Fibroblast of pulmonary artery (primary cell): ENCODE results near the gene S100A1.
"Not testable (repeated sequence)": the region's sequence is repeated elsewhere in the genome, so short reads cannot be mapped to it uniquely, and the experiment has no call there.

Experiments
- DNase-seq: peaks from one replicate; pipeline ENCODE4 v3.0.0-alpha.2; 2010; ENCODE audit warnings: low read depth
- H3K4me3 ChIP-seq: replicated peaks from 2 replicates; pipeline ENCODE4 v1.5.1; 2011; ENCODE audit warnings: low read depth, mild to moderate bottlenecking, control low read depth, low read length, moderate library complexity
- TF ChIP-seq, protein P1 (sequence below): IDR thresholded peaks from 2 replicates; pipeline ENCODE4 v1.5.1; 2011; ENCODE audit warnings: mild to moderate bottlenecking, control low read depth, low read length, inconsistent platforms; ENCODE audit errors: missing control alignments

S100A1 gene

DNA sequence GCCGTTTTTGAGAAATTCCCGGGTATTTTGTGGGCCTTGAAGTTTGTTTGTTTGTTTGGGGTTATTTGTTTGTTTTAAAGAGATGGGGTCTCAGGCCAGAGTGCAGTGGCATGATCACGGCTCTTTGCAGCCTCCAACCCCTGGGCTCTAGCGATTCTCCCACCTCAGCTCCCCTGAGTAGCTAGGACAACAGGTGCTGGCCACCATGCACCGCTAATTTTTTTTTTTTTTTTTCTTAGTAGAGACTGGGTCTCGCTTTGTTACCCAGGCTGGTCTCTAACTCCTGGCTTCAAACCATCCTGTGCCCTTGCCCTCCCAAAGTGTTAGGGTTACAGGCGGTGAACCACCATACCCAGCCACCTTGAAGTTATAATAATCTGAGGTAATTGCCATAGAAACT is 7.6 kb downstream of the S100A1 start:
- H3K4me3 ChIP-seq, result peak overlapping the region; percentile 100
- TF ChIP-seq, protein P1, sequence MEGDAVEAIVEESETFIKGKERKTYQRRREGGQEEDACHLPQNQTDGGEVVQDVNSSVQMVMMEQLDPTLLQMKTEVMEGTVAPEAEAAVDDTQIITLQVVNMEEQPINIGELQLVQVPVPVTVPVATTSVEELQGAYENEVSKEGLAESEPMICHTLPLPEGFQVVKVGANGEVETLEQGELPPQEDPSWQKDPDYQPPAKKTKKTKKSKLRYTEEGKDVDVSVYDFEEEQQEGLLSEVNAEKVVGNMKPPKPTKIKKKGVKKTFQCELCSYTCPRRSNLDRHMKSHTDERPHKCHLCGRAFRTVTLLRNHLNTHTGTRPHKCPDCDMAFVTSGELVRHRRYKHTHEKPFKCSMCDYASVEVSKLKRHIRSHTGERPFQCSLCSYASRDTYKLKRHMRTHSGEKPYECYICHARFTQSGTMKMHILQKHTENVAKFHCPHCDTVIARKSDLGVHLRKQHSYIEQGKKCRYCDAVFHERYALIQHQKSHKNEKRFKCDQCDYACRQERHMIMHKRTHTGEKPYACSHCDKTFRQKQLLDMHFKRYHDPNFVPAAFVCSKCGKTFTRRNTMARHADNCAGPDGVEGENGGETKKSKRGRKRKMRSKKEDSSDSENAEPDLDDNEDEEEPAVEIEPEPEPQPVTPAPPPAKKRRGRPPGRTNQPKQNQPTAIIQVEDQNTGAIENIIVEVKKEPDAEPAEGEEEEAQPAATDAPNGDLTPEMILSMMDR, result no peak
- DNase-seq, result no peak

DNA sequence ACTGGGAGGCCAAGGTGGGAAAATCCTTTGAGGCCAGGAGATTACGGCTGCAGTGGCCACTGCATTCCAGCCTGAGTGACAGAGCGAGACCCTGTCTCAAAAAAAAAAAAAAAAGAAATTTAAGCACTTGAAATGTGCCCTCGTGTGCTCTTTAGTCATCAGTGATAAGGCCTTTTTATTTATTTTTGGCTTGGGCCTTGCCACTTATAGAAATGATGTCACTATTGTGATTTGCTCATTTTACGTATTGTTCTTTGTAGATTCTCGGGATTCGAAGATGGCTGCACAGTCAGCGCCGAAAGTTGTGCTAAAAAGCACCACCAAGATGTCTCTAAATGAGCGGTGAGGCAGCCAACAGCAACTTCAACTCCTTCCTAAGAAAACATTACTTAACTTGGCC is 8.1 kb downstream of the S100A1 start:
- TF ChIP-seq, protein P1, result no peak
- H3K4me3 ChIP-seq, result no peak overlapping the region
- no peak for DNase-seq

DNA sequence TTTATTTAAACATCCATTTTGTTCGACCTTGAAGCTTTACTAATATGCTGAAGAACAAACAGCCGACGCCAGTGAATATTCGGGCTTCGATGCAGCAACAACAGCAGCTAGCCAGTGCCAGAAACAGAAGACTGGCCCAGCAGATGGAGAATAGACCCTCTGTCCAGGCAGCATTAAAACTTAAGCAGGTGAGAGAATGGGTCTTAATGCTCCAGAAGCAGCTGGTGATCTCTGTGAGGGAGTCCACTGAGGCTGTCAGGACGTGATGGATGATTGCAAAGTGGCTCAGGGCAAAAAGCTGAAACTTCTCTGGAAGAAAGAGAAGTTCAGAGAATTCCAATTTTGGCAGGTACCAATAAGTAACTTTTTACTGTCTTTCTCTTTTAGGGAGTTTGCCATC is 10.0 kb downstream of the S100A1 start:
- DNase-seq, result no peak
- TF ChIP-seq, protein P1, result no peak
- no peak overlapping the region for H3K4me3 ChIP-seq

DNA sequence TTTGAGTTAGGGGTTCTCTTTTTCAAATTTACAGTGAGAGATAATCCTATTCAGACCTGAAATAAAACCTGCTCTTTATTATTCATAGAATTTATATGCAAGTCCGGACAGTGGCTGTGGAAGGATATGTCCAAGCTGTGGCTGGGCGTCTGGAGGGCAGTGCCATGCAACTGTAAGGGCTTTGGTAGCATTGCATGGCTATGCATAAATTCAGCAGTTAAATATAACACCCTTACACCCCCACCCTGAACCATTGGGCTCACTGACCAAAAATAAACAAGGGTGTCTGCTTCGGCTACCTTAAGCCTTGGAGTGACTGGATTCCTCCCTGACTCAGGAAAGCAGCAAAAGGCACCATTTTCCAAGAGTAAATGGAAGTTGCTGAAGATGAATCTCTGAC is 11.0 kb downstream of the S100A1 start:
- TF ChIP-seq, protein P1, result no peak
- no peak for DNase-seq
- no peak overlapping the region for H3K4me3 ChIP-seq

DNA sequence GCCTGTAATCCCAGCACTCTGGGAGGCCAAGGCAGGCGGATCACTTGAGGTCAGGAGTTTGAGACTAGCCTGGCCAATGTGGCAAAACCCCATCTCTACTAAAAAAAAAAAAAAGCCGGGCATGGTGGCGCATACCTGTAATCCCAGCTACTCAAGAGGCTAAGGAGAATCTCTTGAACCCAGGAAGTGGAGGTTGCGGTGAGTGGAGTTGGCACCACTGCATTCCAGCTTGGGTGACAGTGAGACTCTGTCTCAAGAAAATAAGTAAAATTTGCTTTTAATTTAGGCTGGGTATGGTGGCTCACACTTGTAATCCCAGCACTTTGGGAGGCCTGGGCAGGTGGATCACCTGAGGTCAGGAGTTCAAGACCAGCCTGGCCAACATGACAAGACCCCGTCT is 12.0 kb downstream of the S100A1 start:
- not testable (repeated sequence) for H3K4me3 ChIP-seq, DNase-seq

DNA sequence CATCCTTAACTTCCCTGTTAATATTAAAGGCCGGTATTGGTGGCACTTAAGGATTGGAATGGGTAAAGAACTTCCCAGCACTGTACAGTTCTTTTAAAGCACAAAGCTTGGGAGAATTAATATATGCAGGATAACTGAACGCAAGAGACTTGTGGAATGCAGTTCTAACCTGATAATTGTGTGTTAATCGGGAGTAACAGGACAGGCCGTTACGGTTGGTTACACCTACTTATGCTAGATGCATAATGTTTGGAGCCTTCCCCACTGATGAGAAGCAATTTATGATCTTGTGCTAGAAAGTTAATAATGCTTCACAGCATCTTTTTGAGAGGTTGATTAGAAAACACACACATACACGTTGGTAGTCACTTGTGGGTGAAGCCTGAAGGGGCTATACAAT is 12.6 kb downstream of the S100A1 start:
- no peak for DNase-seq
- TF ChIP-seq, protein P1, result no peak
- no peak overlapping the region for H3K4me3 ChIP-seq

DNA sequence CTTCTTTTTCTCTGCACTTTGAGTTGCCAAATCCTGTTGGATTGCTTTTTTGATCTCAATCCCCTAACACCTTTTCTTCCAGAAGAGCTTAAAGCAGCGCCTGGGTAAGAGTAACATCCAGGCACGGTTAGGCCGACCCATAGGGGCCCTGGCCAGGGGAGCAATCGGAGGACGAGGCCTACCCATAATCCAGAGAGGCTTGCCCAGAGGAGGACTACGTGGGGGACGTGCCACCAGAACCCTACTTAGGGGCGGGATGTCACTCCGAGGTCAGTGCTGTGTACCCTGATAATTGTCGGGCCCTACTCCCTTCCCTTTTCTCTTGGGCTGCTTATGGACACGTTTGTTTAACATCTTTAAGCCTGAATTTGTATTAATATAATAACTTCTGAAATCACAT is 13.9 kb downstream of the S100A1 start:
- TF ChIP-seq, protein P1, result no peak
- no peak overlapping the region for H3K4me3 ChIP-seq
- no peak for DNase-seq

DNA sequence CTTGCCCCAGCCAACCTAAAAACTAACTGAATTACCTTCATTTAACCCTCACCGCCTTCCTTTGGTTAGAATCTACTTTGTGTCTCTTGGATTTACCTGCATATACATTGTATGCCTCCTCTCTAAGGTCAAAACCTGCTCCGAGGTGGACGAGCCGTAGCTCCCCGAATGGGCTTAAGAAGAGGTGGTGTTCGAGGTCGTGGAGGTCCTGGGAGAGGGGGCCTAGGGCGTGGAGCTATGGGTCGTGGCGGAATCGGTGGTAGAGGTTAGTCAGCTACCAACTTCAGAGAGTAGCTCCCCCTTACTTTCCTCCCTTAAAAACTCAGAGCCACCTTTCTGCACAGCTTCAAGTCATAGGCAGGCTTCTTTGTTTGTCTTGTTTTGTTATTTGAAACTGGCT is 14.9 kb downstream of the S100A1 start:
- no peak for DNase-seq
- TF ChIP-seq, protein P1, result no peak
- no peak overlapping the region for H3K4me3 ChIP-seq
